ENCODE measurements around the gene CLEC16A.

DNA sequence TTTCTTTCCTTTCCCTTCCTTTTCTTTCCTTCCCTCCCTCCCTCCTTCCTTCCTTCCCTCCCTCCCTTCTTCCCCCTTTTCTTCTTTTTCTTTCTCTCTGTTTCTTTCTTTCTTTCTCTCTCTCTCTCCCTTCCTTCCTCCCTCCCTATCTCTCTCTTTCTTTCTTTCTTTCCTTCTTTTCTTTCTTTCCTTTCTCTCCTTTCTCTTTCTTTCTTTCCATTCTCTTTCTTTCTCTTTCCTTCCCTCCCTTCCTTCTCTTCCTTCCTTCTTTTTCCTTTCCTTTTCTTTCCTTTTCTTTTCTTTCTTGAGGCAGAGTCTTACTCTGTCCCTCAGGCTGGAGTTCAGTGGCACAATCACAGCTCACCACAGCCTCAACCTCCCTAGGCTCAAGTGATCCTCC, 33.1 kb upstream of the CLEC16A start:
- TF ChIP-seq MAX (IDR thresholded peaks at IDR 0.05) (no peak), CREB1 (IDR thresholded peaks at IDR 0.05; ENCODE audit: low read depth) (no peak), REST (IDR thresholded peaks at IDR 0.05; ENCODE audit: low read depth) (no peak), YY1 (IDR thresholded peaks at IDR 0.05; ENCODE audit: low read depth) (no peak), USF1 (IDR thresholded peaks at IDR 0.05) (no peak), TAF1 (IDR thresholded peaks at IDR 0.05; ENCODE audit: low read depth) (no peak), EP300 (IDR thresholded peaks at IDR 0.05; ENCODE audit: borderline replicate concordance) (no peak), RAD21 (IDR thresholded peaks at IDR 0.05; ENCODE audit: low read depth) (no peak), TCF12 (IDR thresholded peaks at IDR 0.05; ENCODE audit: low read depth) (no peak), FOXM1 (IDR thresholded peaks at IDR 0.05; ENCODE audit: borderline replicate concordance, low read depth) (no peak)
